Stimulated activated naive CD8-positive, alpha-beta T cell treated with anti-CD3 and anti-CD28 coated beads, Interleukin-15, amount 100 ng/mL, for 72 hours (primary cell): Measurements from ENCODE around the gene CFAP57.
A peak's percentile ranks its signal among the peaks of the same experiment; 100 is the strongest.
"Not testable (repeated sequence)": the region's sequence is repeated elsewhere in the genome, so short reads cannot be mapped to it uniquely, and the experiment has no call there.

ENCODE experiments used
- ATAC-seq: fragments of 150-1000 bp; cut with Tn5 transposase; 2 replicates; pipeline ENCODE4 v1.10.0; 2021; ENCODE audit warnings: mild to moderate bottlenecking, moderate library complexity
- DNase-seq, 2 donors: peaks; one replicate each; pipeline ENCODE4 v3.0.0; 2021 to 2022
- H3K27ac Mint-ChIP-seq, 2 donors: one replicate each; pipeline ENCODE4 v1.8.0; 2022; ENCODE audit warnings: mild to moderate bottlenecking in 2 of 2, mixed read lengths in 2 of 2, moderate library complexity in 2 of 2
- H3K27me3 Mint-ChIP-seq: one replicate; pipeline ENCODE4 v1.8.0; 2022; ENCODE audit warnings: mixed read lengths
- H3K4me1 Mint-ChIP-seq: one replicate; pipeline ENCODE4 v1.8.0; 2022; ENCODE audit warnings: mild to moderate bottlenecking, mixed read lengths
- H3K4me3 Mint-ChIP-seq, 2 donors: one replicate each; pipeline ENCODE4 v1.8.0; 2022; ENCODE audit warnings: mild to moderate bottlenecking in 2 of 2, mixed read lengths in 2 of 2, moderate library complexity in 1 of 2
- H3K9me3 Mint-ChIP-seq, 2 donors: one replicate each; pipeline ENCODE4 v1.8.0; 2022; ENCODE audit warnings: mixed read lengths in 2 of 2

Gene CFAP57

DNA sequence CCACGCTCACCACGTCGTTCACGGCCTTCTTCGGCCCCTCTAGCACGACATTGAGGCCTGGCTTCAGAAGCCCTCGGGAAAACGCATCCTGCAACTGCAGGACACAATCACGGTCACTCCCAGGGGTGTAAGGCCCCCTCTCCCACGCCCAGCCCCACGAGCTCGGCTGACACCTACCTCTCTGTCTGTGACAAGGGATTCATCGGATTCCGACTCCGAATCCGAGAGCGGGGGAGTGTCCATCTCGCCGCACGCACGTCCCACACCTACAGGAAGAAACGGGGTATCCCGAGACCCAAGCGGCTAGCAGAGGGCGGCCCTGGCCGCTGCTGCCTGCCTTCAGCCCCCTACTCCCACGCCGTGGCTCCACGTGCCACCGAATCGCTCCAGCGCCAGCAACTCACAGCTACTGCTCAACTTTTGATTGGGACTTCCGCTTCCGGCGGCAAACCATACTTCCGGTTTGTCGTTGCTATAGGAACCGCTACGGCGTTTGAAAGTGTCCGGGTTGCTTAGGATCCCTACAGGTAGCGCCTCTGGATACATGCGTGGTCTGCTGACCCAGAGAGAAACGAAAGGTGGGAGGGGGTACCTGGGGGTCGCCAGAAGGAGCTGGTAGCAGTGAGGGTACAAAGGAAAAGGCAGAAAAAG lies at the start of gene CFAP57, which contains the start of gene EBNA1BP2:
Gene CFAP57, plus strand, starts transcription at position 455 of the 651 bp plus-strand sequence. CDS start 424 bp downstream, outside the sequence.
Gene EBNA1BP2, minus strand, starts transcription at position 415 of the 651 bp plus-strand sequence. Its CDS starts 172 bp downstream, at position 243.
- DNase-seq = peak; percentile 87 to 94
- Mint-ChIP-seq H3K4me3 (peak within 1 kb of the TSS; percentile 99 to 100), H3K27me3 (peaks cover 27% of the 10 kb centered on the region), H3K27ac (peak within 1 kb of the TSS; percentile 97 to 99), H3K9me3 (no peaks in the 10 kb centered on the region), H3K4me1 (peaks cover 28% of the 10 kb centered on the region)
- peak; percentile 96 for ATAC-seq

DNA sequence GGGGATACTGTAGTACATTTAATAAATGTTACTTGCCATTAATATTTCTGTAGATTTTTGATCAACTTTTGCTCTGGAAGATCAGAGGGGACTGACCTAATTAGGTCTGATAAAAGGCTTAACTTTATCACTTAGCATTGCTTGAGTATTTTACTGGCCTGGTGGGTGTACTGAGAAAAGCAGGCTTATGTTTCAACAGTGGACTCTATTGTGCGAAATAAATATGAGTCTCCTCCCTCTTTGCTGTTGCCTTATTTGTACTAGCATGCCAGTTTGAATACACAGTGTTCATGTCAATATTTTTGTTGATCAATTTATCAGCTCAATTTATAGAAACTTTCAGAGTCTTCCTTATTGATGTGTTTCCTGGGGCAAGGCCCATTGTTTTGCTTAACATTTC lies 49.1 kb upstream of the CFAP57 start:
- Mint-ChIP-seq H3K4me3 (no peak overlapping the region), H3K4me1 (no peaks in the 10 kb centered on the region)
- ATAC-seq = no peak

DNA sequence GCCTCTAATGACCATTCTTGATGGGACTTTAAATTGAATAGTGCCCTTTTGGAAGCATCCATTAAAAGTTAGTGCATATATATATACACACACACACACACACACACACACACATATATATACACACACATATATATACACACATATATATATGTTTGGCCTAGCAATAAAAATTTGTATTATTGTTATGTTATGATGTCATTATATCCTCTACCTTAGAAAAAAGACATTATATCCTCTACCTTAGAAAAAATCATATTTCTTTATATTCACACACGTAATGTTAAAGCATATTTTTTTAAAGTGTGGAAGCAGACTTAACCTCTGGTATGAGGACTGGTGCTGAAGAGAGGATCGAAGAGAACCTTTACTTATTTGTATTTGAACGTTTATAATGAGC lies 43.3 kb upstream of the CFAP57 start:
- no peaks in the 10 kb centered on the region for H3K9me3 Mint-ChIP-seq
- H3K4me3 Mint-ChIP-seq = no peak overlapping the region
- H3K27me3 Mint-ChIP-seq = peaks cover 24% of the 10 kb centered on the region
- no peak for DNase-seq
- no peak overlapping the region for H3K27ac Mint-ChIP-seq
- no peak for ATAC-seq
- H3K4me1 Mint-ChIP-seq = no peaks in the 10 kb centered on the region

More for the DNA sequence above, 49.1 kb upstream of the CFAP57 start:
- Mint-ChIP-seq H3K27ac (no peak overlapping the region), H3K27me3 (peaks cover 38% of the 10 kb centered on the region), H3K9me3 (no peaks in the 10 kb centered on the region)
- DNase-seq = no peak

DNA sequence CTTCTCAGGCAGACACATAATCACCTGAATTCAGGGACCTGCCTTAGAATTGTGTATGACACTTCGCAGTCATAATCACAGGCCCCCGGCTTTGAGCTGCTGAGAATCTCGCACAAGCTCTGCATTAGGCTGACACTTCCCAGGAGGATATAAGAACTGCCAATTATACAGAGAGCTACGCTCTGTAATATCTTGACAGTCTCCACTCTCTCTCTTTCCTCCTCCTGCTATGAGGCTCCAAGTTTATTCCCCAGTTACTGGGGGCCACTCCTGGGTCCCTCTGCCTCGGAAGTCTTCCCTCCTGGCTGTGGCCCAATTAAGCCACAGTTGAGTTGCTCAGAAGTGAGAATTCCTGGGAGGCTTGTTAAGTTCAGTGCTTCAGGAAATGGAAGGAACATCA lies 42.7 kb upstream of the CFAP57 start:
- Mint-ChIP-seq H3K27ac (no peak overlapping the region), H3K9me3 (no peaks in the 10 kb centered on the region), H3K27me3 (peaks cover 29% of the 10 kb centered on the region), H3K4me3 (no peak overlapping the region), H3K4me1 (no peaks in the 10 kb centered on the region)
- DNase-seq (no peak), ATAC-seq (no peak)

DNA sequence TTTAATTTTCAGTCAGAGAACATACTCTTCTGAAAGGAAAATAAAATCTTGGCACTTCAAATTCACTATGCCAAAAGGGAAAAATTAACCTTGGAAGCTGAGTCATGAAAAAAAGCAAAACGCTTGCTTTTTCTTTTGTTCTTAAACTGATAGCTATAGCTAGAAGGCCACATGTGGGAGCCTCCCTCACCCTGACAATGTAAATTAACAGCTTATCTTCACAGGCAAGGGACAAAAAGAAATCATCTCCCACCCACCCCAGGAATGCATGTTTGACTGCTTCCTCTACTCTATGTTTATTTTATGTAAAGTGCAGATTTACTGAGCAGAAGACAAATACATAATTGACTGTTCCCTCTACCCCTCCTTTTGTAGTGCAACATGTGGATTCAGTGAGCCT lies 38.1 kb upstream of the CFAP57 start:
- H3K27me3 Mint-ChIP-seq = peaks cover 40% of the 10 kb centered on the region
- H3K9me3 Mint-ChIP-seq = no peaks in the 10 kb centered on the region
- ATAC-seq = no peak
- no peak overlapping the region for H3K4me3 Mint-ChIP-seq
- no peak overlapping the region for H3K27ac Mint-ChIP-seq
- DNase-seq = no peak
- H3K4me1 Mint-ChIP-seq = no peaks in the 10 kb centered on the region

DNA sequence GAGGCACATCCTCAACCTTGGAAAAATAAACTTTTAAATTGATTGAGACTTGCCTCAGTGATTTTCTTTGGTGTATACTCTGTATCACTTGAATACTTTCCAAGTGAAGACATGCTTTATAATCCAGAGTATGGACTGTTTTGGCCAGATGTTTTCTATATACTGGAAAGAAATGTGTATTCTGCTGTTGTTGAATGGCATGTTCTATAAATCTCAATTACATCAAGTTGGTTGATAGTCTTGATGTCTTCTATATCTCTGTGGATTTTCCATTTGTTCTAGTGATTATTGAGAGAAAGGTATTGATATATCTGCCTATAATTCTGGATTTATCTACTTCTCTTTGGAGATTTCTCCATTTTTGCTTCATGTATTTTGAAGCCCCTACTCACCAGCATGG lies 37.5 kb upstream of the CFAP57 start:
- peaks cover 44% of the 10 kb centered on the region for H3K27me3 Mint-ChIP-seq
- no peaks in the 10 kb centered on the region for H3K4me1 Mint-ChIP-seq

DNA sequence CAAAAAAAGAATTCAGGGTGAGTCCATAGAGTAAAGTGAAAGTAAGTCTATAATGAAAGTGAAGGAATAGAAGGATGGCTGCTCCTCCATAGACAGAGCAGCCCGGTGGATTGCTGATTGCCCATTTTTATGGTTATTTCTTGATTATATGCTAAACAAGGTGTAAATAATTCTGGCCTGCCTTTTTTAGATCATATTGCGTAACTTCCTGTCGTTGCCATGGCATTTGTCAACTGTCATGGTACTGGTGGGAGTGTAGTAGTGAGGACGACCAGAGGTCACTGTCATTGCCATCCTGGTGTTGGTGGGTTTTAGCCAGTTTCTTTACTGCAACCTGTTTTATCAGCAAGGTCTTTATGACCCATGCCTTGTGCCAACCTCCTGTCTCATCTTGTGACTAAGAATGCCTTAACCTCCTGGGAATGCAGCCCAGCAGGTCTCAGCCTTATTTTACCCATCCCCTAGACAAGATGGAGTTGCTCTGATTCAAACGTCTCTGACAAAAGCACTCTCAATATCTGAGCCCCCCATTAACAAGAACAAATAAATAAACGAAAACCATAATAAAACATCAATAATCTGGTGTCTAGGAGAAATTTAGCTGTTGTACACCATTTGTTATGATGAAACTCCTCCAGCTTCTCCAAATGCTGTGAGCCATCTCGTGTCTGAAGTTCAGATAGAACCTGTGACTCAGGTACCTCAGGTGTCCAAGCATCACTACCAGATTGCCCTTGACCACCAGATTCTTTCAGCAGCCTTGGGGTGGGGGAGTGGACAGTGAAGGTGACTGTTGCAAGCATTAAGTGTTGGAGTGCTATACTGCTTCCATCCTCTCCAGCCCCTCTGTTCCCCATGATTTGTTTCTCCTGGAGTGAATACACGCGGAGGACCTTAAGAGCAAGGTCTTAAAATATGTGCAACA lies 36.0 kb upstream of the CFAP57 start:
- DNase-seq (no peak), ATAC-seq (no peak)
- H3K27ac Mint-ChIP-seq = no peak overlapping the region
- H3K4me3 Mint-ChIP-seq = no peak overlapping the region
- H3K4me1 Mint-ChIP-seq = no peaks in the 10 kb centered on the region
- H3K27me3 Mint-ChIP-seq = peaks cover 46% of the 10 kb centered on the region
- H3K9me3 Mint-ChIP-seq = peaks cover 5 to 8% of the 10 kb centered on the region in 2 donors

More for the DNA sequence above, 37.5 kb upstream of the CFAP57 start:
- no peak overlapping the region for H3K4me3 Mint-ChIP-seq
- H3K27ac Mint-ChIP-seq = no peak overlapping the region
- H3K9me3 Mint-ChIP-seq = peaks cover 4 to 5% of the 10 kb centered on the region in 2 donors
- DNase-seq = no peak
- no peak for ATAC-seq

DNA sequence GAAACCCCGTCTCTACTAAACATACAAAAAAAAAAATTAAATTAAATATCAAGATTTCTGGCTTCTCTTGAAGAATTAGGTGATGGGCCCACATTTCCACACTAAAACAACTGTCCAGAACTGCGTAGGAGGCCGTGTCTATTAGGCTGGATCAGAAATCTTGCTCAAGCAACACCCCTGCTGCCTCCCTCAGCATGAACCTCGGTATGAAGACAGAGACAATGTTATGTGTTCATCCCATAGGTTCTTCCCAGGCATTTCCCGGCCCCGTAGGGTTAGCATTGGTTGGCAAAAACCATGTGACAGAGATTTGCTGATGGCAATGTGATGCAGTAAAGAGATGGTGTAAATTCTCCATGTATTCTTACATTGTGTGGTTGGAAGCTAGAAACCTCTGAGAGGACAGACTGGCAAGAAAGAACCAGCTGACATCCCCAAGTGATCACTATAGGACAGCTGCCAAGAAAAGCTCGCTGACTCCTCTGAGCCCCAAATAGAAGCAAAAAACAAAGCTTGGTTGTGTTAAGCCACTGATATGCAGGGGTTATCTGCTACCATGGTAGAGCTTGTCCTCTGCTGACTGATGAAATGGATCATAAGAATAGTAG lies 34.6 kb upstream of the CFAP57 start:
- peaks cover 5 to 8% of the 10 kb centered on the region in 2 donors for H3K9me3 Mint-ChIP-seq
- ATAC-seq (no peak), DNase-seq (no peak)
- H3K4me3 Mint-ChIP-seq = no peak overlapping the region
- H3K4me1 Mint-ChIP-seq = no peaks in the 10 kb centered on the region
- H3K27ac Mint-ChIP-seq = no peak overlapping the region
- H3K27me3 Mint-ChIP-seq = peaks cover 52% of the 10 kb centered on the region

DNA sequence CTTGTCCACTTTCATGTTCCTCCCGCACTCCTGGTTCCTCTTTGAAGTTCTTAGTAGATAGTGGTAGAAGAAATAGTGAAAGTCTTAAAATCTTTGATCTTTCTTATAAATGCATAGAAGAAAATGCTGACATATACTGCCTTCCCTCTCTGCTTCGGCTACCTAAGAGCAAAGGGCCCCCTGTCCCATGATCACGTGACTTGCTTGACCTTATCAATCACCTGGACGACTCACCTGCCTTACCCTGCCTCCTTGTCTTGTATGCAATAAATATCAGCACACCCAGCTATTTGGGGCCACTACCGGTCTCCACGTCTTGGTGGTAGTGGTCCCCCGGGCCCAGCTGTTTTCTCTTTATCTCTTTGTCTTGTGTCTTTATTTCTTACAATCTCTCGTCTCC lies 32.8 kb upstream of the CFAP57 start:
- H3K27ac Mint-ChIP-seq, ATAC-seq: not testable (repeated sequence)

DNA sequence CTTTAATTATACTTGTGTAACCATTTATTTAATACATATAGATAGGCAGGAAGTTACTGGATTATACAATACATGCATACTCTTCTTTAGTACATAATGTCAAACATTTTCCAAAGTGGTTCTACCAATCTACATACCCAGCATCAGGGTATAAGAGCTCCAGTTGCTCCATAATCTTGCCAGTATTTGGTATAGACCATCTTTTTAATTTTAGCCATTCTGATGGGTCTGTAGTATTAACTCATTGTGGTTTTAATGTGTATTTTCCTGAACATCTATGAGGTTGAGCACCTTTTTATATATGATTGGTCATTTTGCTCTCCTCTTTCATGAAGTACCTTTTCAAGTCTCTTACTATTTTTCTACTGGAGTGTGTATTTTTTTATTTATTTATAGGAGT lies 32.1 kb upstream of the CFAP57 start:
- Mint-ChIP-seq H3K9me3 (peaks cover 5 to 13% of the 10 kb centered on the region in 2 donors), H3K4me1 (no peaks in the 10 kb centered on the region), H3K27ac (no peak overlapping the region), H3K4me3 (no peak overlapping the region), H3K27me3 (peaks cover 62% of the 10 kb centered on the region)
- DNase-seq = no peak
- ATAC-seq = no peak

More for the DNA sequence above, 32.8 kb upstream of the CFAP57 start:
- H3K4me3 Mint-ChIP-seq, DNase-seq, H3K4me1 Mint-ChIP-seq: not testable (repeated sequence)
- Mint-ChIP-seq H3K27me3 (peaks cover 61% of the 10 kb centered on the region), H3K9me3 (peaks cover 5 to 13% of the 10 kb centered on the region in 2 donors)

DNA sequence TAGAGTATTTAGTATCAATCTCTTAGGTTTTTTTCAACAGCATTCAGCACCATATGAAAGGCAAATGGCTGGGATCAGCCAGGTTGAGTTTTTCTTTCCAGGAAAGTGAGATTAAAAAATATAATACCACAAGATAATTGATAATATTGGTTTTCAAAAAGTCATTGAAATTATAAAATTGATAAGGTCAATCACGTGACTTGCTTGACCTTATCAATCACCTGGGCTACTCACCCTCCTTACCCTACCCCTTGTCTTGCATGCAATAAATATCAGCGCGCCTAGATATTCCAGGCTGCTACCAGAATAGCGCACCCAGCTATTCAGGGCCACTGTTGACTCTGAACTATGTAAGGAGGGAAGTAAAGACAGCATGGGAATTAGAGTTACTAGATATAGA lies 31.5 kb upstream of the CFAP57 start:
- no peak for ATAC-seq
- Mint-ChIP-seq H3K27ac (no peak overlapping the region), H3K4me1 (no peaks in the 10 kb centered on the region), H3K27me3 (peaks cover 62% of the 10 kb centered on the region), H3K9me3 (peaks cover 5 to 13% of the 10 kb centered on the region in 2 donors), H3K4me3 (no peak overlapping the region)
- DNase-seq = no peak

DNA sequence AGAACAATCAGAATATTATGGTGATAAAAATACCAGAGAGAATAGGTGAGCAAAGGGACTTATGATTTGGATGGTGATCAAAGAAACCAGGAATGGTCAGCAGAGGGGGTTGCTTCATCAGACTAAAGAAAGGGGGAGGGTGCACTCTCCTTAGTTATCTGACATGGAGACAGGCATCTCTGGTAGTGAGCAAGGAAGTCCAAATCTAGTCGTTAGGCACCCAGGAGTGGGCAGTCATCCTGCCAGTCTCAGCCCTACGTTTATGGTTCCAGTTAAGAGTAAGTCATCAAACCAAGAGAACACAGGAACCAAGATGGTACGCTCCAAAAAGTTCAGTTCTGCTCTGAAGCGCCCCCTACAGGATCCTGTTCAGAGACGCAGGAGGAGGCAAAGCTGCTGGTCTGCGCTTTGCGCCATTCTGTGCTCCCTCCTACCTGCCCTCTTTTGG lies 28.7 kb upstream of the CFAP57 start:
- Mint-ChIP-seq H3K9me3 (peaks cover 5 to 13% of the 10 kb centered on the region in 2 donors), H3K4me1 (no peaks in the 10 kb centered on the region), H3K27me3 (peaks cover 72% of the 10 kb centered on the region), H3K27ac (no peak overlapping the region), H3K4me3 (no peak overlapping the region)
- ATAC-seq (no peak), DNase-seq (peak; percentile 13 to 18)

DNA sequence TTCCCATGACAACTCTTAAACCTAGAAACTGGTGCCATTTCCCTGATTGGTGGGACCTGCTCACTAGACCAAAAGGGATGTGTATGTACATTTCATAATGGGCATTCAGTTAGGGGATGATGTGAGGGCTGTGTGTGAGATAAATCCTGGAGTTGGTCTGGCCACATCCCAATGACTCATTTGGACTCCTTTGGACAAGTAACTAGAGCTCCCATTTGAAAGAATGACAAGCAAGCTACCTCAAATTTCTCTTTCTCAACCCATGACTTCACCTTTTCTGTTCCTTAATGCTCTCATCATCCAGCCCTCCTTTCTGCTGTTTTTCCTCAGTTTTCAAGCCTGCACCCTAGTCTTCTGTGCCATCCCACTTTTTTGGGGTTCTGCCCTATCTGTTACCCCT lies 27.9 kb upstream of the CFAP57 start:
- Mint-ChIP-seq H3K9me3 (peaks cover 5 to 11% of the 10 kb centered on the region in 2 donors), H3K4me3 (no peak overlapping the region), H3K27ac (no peak overlapping the region), H3K4me1 (no peaks in the 10 kb centered on the region), H3K27me3 (peaks cover 79% of the 10 kb centered on the region)
- no peak for ATAC-seq
- DNase-seq = no peak

DNA sequence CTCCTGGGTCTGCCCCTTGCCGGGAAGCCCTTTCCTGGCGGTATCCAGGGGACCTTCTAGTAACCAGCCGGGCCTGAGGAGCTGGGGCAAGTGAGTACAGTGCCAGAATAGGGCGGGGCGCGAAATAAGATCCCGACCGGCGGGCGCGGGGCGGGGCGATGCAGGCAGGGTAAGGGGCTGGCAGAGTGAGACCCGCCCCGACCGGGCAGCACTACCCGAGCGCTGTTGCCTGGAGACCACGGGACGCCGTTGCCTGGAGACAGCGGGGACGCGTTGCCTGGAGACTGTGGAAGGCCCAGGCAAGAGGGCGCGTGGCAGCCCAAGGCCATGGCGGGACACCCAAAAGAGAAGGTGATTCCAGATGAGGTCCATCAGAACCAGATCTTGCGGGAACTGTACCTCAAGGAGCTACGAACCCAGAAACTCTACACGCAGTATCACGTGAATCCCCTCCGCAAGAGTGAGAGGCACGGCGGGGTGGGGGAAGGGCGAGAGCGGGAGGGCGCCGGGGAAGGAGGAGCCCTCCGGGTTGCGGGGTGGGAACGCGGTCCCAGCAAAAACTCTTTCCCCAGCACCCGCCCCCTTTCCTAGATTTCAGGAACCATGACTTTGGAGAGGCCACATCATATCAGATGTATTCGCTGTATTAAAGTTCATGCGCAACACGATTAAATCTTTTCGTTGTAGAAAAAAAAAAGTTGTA lies 24.4 kb upstream of the CFAP57 start:
- H3K4me3 Mint-ChIP-seq = peak overlapping the region; percentile 33 to 56
- no peak overlapping the region for H3K27ac Mint-ChIP-seq
- H3K27me3 Mint-ChIP-seq = peaks cover 74% of the 10 kb centered on the region
- DNase-seq = peak; percentile 23 to 51
- H3K4me1 Mint-ChIP-seq = no peaks in the 10 kb centered on the region
- peak; percentile 80 for ATAC-seq
- peaks cover 0 to 5% of the 10 kb centered on the region in 2 donors for H3K9me3 Mint-ChIP-seq

DNA sequence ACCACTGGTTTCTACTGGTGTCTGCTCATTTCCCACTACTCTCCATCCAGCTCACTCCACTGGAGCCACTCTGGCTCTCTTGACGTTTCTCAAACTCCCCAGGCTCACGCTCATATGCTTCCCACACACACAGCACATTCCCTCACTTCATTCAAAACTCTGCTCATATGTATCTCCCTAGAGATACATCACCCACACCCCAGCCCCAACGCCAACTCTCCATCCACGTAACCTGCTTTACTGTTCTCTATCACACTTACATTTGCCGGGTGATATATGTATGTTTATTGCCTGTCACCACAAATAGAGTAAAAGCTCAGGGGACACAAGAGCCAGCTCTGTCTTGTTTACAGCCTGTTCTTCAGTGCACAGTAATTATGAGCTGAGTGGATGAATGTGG lies 22.2 kb upstream of the CFAP57 start:
- Mint-ChIP-seq H3K27me3 (peaks cover 53% of the 10 kb centered on the region), H3K9me3 (no peaks in the 10 kb centered on the region), H3K4me3 (no peak overlapping the region), H3K4me1 (no peaks in the 10 kb centered on the region), H3K27ac (no peak overlapping the region)
- ATAC-seq (no peak), DNase-seq (no peak)
